Activated CD4-positive, alpha-beta T cell treated with anti-CD3 and anti-CD28 coated beads, Interleukin-2, amount 50 U/mL, for 48 hours (primary cell): Measurements from ENCODE around the gene INMT.
A peak's percentile ranks its signal among the peaks of the same experiment; 100 is the strongest.

ENCODE experiments used
- DNase-seq, 2 experiments: peaks; one replicate each; pipeline ENCODE4 v3.0.0-alpha.2; 2020

The INMT gene

GRCh38 chr7:30729642-30730041 is 22.3 kb upstream of the INMT start:
- no peak for DNase-seq

DNA sequence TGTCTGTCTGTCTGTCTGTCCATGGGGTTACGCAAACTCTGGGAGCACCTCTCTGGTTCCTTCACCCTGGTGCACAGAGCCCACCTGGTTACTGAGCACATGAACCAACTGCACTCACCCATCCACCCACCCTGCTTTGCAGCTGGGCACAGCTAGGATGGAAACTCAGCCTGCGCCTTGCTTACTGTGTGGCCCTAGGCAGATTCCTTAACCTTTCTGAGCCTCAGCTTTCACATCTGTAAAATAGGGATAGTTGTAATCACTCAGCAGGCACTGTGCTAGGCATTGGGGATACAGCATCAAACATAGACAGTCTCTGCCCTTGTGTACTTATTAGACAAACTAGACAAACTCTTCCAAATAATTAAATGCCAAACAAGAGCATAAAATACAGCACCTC is 21.8 kb upstream of the INMT start:
- DNase-seq = no peak

DNA sequence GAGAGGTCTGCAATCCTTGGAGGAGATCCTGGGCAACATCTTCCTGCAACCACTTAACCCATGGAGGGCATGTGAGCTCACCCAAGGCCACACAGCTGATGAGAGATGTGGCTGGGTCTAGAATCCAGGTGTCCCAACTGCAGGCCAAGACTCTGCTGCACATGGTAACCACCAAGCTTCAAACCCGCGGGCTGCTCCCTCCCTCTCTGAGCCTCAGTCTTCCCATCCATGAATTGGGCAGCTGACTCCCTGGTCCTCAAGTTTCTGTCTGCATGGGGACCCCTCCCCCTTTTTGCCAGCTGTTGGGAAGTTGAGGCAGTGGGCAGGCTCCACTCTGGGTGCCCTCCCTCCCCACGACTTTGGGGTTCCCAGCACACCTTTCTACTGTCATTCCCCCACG is 20.9 kb upstream of the INMT start:
- DNase-seq = no peak

DNA sequence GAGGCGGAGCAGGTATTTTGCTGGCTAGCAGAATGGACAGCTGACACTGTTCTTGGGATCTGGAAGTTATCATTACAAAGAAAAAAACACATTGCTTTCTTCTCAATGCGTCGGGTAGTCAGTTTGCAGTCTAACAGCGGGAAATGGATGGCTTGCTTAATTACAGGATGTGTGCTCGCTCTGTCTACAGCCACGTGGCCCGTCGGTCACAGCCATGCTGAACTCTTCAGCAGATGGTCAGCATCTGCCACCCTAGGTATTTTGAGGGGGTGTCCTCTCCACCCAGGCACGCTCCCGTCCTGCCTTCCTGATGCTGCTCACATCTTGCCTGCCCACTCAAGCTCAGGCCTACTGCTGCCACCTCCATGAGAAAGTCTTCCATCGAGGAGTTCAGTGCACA is 20.4 kb upstream of the INMT start:
- DNase-seq = no peak

GRCh38 chr7:30732606-30733005 is 19.3 kb upstream of the INMT start:
- no peak for DNase-seq

GRCh38 chr7:30733216-30733615 is 18.7 kb upstream of the INMT start:
- DNase-seq = no peak

DNA sequence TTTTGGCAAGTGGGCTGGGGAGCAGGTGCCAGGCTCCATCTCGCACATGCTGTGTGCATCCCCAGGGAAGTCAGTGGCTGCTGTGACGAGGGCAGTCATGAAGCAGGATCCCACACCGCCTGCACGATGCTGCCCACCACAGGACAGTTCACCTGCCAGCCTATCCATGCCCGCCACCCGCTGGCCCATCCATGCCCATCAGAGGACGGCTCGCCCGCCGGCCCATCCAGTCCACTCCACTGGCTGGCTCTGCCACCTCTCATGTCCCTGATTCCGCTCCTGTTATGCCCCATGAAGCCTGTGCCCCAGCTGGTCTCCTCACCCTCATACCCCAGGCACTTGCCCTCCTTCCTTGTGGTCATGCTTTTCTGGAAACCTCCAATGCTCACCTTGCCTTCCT is 18.2 kb upstream of the INMT start:
- DNase-seq = no peak

DNA sequence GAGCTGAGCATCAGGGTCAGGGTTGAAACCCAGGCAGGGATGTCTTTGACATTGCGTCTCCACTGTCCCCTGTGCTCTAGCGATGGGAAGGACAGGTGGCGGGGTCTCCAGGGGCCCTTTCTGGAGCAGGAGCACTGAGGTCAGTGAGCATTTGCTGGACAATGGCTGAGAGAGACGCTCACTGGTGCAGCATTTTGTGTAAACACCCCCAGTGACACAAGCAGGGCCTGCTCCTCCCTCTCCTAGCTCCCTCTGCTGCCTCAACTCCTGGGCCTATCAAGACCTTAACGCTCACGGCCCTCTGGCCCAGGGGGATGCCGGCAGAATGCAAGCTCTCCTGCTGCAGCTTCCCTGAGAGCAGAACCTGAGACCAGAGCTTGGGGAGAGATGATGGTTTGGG is 17.4 kb upstream of the INMT start:
- no peak for DNase-seq

DNA sequence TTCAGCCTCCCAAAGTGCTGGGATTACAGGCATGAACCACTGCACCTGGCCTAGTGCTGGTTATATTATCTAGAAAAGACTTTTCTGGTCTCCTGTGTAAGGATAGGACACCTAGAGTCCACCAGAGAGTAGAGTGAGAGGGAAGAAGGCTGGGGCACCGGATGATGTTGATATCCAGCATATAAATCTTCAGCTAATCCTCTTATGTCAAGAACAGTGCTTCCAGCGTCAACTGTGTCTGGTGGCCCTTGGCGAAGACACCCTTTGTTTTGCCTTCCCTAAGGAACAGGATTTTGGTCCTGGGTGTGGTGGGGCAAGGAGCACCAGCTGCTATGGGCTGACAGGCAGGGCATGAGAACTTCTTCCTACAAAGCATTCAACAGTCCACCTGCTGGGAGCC is 16.3 kb upstream of the INMT start:
- no peak for DNase-seq

DNA sequence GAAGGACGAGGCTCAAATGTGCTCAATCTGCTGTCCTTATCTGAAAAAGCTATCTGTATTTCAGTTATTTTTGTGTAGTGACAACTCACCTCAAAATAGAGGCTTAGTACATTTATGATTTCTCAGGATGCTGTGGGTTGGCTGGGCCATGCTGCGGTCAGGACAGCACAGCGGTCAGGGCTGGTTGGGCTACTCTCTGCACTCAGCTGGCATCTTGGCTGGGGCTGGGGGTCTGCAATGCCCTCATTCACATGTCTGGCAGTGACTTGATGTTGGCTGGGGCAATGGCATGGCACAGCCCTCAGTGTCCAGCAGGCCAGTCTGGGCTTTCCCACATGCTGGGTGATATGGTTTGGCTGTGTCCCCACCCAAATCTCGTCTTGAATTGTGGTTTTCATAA is 15.6 kb upstream of the INMT start:
- no peak for DNase-seq

DNA sequence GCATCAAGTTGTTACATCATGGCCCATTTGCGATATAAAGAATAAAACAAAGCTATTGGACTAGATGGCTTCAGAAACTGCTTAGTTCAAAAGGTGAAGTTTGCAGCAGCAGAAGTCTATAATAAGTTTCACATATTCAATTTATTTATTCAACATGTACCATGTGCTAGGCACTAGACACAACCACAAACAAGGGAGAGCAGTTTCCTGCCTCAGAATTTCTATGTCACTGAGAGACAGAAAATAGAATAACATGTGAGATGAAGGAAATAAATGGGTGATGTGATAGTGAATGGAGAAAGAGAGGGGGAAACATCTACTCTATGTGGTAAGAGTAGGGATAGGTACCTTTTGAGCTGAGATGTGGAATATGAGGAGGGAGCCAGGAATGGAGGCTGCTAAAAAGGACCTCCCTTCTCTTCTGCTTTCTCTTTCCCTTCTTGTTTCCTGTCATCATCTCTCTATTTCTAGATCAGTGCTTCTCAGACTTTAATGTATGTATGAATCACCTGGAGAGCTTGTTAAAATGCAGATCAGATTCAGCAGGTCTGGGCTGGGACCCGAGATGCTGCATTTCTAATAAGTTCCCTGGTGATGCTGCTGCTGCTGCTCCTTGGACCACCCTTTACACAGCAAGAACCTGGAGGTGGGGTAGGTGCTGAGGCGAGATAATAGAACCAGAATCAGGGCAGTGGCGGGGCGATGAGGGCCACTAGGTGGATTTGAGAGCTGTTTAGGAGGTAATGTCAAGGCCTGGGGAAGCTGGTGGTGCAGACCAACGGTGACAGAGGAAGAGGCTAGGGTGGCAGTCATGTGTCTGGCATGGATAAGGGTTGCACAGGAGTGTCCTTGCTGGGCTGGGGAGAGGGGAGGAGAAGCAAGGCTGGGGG is 13.7 kb upstream of the INMT start:
- no peak for DNase-seq

- DNase-seq = no peak
These were observed 12.2 kb upstream of the INMT start for GRCh38 chr7:30739691-30740090.

- DNase-seq = peak; percentile 82 to 83
These were observed 11.3 kb upstream of the INMT start for GRCh38 chr7:30740417-30741181.

DNA sequence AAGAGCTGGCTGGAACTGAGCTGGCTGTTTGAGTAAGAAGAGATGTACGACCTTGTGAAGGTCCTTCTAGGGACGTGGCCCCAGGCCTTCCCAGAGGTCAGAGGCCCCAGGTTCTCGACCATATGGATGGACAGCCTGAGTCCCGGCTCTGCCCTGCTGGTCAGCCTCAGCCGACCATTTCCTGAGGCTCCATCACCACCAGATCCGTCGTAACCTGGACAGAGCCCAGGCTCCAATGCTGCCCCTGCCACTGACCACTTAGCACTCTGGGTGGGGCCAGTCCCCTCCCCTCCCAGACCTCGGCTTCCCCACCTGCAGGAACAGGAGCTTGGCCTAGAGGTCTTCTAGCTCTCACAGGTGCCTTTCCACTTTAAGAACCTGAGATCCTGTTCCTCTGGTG is 10.6 kb upstream of the INMT start:
- no peak for DNase-seq

- no peak for DNase-seq
These were observed 8.4 kb upstream of the INMT start for GRCh38 chr7:30743371-30744074.

GRCh38 chr7:30744075-30744417 is 7.9 kb upstream of the INMT start:
- no peak for DNase-seq

DNA sequence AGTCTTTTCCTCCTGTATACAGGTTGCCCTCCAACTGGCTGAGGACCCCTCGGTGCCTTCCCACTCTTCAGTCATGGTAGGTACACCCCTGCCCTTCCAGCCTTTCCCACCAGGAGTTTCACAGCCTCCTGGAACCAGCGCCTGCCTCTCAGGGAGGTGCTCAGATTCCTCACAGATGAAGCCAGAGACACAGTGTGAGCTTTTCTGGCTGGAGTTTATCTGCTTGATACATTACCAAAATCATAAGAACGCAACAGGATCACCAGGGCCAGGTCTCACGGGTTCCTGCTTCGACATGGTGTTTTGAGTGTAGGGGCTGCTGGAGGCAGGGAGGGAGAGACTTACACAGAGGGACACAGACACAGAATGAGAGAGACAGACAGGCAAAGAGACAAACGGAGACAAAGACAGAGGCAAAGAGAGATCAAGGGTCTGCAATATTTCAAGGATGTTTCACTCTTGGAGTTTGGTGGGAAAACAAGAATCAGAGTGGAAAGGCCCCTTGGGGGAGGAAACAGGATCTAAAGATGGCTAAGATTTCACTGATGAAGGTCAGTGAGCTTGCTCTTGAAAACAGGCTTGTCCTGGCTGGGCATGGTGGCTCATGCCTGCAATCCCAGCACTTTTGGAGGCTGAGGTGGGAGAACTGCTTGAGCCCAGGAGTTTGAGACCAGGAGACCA is 6.5 kb upstream of the INMT start:
- no peak for DNase-seq

DNA sequence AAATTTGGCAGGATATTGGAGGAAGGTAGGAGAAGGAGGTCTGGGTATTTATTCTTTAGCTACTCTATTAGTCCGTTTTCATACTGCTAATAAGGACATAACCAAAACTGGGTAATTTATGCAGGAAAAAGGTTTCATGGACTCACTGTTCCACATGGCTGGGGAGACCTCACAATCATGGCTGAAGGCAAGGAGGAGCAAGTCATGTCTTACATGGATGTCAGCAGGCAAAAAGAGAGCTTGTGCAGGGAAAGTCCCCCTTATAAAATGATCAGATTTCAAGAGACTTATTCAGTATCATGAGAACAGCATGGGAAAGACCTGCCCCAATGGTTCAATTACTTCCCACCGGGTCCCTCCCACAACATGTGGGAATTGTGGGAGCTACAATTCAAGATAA is 1.9 kb upstream of the INMT start:
- DNase-seq = no peak

GRCh38 chr7:30750683-30751650 is 968 bp upstream of the INMT start:
- no peak for DNase-seq

GRCh38 chr7:30752484-30752883 is 549 bp downstream of the INMT start:
- no peak for DNase-seq

GRCh38 chr7:30752979-30753378 is 1.0 kb downstream of the INMT start:
- DNase-seq = no peak

GRCh38 chr7:30754315-30754877 is 2.5 kb downstream of the INMT start:
- DNase-seq = no peak
